MG63 (cell line): ENCODE data around the gene MAP4. TPM values are rescaled to one million over a fixed set of nuclear protein-coding genes. Genes with fewer than 3 reads are reported as not detected.
A peak's percentile ranks its signal among the peaks of the same experiment; 100 is the strongest.

Experiments
- DNase-seq: peaks from one replicate; pipeline ENCODE4 v3.0.0-alpha.2; 2020
- H3K27me3 ChIP-seq: fragments of 250-450 bp; sonication (Bioruptor Pico); 2 replicates; pipeline ENCODE4 v1.5.1; 2020; ENCODE audit warnings: mild to moderate bottlenecking, moderate library complexity
- H3K36me3 ChIP-seq: fragments of 250-450 bp; sonication (Bioruptor Pico); 2 replicates; pipeline ENCODE4 v1.5.1; 2020; ENCODE audit warnings: mild to moderate bottlenecking, moderate library complexity
- H3K4me3 ChIP-seq: fragments of 250-450 bp; sonication (Bioruptor Pico); 2 replicates; pipeline ENCODE4 v1.5.1; 2020; ENCODE audit warnings: mild to moderate bottlenecking, moderate library complexity
- H3K9me3 ChIP-seq: fragments of 250-450 bp; sonication (Bioruptor Pico); 2 replicates; pipeline ENCODE4 v1.5.1; 2020; ENCODE audit warnings: mild to moderate bottlenecking, moderate library complexity
- total RNA-seq: library from RNA; depleted of rRNA; stranded (reverse); fragments of >200 nt; shearing (Covaris generic); gene quantifications from 2 replicates; pipeline ENCODE4 v1.2.3, GENCODE V29; 2014; ENCODE audit warnings: low replicate concordance

Gene MAP4
- total RNA-seq, 1 experiment from 2014 or later = 38.5 TPM

DNA sequence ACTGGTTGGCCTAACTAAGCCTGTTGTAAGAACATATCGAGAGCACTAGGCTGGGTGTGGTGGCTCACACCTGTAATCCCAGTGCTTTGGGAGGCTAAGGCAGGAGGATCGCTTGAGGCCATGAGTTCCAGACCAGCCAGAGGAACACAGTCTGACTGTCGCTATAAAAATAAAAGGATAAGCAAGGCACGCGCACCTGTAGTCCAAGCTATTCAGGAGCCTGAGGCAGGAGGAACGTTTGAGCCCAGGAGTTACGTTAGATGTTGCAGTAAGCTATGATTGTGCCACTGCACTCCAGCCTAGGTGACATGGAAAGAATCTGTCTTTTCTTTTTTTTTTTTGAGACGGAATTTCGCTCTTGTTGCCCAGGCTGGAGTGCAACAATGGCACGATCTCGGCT, 24.9 kb downstream of the MAP4 start:
- Histone ChIP-seq H3K27me3 (no peaks in the 10 kb centered on the region), H3K4me3 (no peak overlapping the region), H3K36me3 (peaks cover 26% of the 10 kb centered on the region), H3K9me3 (no peaks in the 10 kb centered on the region)
- no peak for DNase-seq

DNA sequence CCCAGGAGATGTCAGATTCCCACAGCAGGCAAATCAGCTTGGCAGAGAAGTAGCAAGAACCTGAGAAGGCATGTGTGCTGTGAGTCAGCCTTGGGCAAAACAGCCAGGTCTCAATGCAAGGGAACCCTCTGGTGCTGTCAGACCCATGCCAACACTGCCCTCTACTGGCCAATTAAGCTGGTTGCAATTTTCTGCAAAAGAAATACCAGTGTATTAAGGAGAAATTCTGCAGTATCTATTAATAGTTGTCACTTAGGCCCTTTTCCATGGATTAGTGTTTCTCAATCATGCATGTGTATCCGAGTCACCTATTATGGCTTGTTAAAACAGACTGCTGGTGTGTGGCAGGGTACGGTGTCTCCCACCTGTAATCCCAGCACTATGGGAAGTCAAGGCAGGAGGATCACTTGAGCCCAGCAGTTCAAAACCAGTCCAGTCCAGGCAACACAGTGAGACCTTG, 26.2 kb downstream of the MAP4 start:
- DNase-seq = peak; percentile 85
- H3K9me3 ChIP-seq = no peaks in the 10 kb centered on the region
- no peak overlapping the region for H3K4me3 ChIP-seq
- no peaks in the 10 kb centered on the region for H3K27me3 ChIP-seq
- peaks cover 18% of the 10 kb centered on the region for H3K36me3 ChIP-seq

DNA sequence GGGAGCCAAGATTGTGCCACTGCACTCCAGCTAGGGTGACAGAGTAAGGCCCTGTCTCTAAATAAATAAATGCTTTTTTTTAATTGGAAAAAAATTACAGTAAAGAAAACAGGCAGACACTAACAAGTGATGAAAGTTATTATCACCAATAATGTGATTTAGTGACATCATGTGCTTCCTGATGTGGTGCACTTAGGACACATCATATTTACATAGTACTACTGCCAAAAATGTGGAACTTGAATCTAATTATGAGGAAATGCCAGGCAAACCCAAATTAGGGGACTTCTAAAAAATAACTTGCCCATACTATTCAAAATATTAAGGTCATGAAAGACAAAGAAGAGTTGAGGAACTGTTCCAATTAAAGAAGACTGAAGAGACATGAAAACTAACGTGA, 30.8 kb downstream of the MAP4 start:
- Histone ChIP-seq H3K4me3 (no peak overlapping the region), H3K36me3 (peaks cover 5% of the 10 kb centered on the region; the same call in 1 of the 2 replicates), H3K9me3 (no peaks in the 10 kb centered on the region), H3K27me3 (no peaks in the 10 kb centered on the region)
- DNase-seq = no peak

DNA sequence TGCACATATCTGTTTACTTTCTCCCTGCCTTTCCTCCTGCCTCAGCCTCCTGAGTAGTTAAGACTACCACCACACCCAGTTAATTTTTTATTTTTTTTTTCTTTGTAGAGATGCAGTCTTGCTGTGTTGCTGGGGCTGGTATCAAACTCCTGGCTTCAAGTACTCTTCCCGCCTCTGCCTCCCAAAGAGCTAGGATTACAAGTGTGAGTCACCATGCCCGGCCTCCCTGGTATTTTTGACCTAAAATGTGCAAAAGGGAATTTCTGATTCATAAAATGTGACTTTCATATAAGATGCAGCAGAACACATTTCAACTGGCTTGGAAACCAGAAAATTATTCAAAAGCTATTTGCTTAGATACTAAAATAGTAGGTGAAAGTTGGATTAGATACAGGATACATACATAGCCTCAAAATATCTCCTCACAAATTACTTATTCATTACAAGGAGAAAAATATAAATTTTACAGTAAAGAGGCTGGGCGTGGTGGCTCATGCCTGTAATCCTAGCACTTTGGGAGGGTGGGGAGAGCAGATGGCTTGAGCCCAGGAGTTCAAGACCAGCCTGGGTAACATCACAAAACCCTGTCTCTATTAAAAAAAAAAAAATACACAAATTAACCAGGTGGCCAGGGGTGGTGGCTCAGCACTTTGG, 32.0 kb downstream of the MAP4 start:
- Histone ChIP-seq H3K36me3 (no peaks in the 10 kb centered on the region; the same call in 1 of the 2 replicates), H3K9me3 (no peaks in the 10 kb centered on the region), H3K27me3 (no peaks in the 10 kb centered on the region), H3K4me3 (no peak overlapping the region)
- DNase-seq = peak; percentile 78

DNA sequence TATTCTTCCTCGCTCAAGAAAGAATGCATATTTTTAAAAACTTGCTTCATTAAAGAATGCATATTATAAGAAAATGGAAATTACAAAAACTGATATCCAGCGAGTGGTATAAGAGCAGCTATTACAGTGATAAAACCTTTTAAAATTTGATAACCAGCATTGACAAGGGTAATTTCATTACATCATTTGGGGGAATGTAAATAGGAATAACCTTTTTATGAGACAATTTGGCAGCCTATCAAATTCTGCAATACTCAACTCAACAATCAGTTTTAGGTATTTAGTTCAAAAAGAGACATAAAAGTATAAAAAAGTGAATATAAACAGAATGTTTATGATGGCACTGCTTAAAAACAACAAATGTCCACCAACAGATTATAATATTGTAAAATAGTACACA, 35.4 kb downstream of the MAP4 start:
- Histone ChIP-seq H3K36me3 (peaks cover 5% of the 10 kb centered on the region), H3K27me3 (no peaks in the 10 kb centered on the region), H3K9me3 (no peaks in the 10 kb centered on the region), H3K4me3 (no peak overlapping the region)
- DNase-seq = no peak

DNA sequence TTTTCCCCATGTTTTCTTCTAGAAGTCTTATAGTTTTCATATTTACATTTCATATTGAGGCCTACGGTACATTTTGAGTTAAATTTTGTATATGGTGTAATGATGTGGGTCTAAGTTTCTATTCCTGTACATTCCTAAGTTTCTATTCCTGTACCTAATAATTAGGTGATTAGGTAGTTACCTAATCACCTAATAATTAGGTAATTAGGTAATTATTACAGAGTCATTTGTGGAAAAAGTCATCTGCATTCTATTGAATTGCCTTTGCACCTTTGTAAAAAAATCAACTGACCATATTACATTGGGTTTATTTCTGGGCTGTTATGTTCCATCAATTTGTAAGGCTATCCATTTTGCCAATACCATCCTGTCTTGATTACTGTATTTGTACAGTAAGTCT, 37.1 kb downstream of the MAP4 start:
- Histone ChIP-seq H3K36me3 (peaks cover 5% of the 10 kb centered on the region), H3K9me3 (no peaks in the 10 kb centered on the region), H3K27me3 (no peaks in the 10 kb centered on the region), H3K4me3 (no peak overlapping the region)
- no peak for DNase-seq

DNA sequence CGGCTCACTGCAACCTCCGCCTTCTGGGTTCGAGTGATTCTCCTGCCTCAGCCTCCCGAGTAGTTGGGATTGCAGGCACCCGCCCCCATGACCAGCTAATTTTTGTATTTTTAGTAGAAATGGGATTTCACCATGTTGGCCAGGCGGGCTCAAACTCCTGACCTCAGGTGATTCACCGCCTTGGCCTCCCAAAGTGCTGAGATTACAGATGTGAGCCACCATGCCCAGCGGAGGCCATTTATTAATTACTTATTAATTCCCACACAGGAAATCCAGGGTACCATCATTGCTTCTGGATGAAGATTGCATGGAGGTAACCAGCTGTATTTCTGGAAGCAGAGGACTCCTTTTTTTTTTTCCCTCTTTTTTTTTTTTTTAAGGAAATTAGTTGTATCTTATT, 37.8 kb downstream of the MAP4 start:
- no peak for DNase-seq
- Histone ChIP-seq H3K4me3 (no peak overlapping the region), H3K36me3 (peaks cover 5% of the 10 kb centered on the region), H3K27me3 (no peaks in the 10 kb centered on the region), H3K9me3 (no peaks in the 10 kb centered on the region)

DNA sequence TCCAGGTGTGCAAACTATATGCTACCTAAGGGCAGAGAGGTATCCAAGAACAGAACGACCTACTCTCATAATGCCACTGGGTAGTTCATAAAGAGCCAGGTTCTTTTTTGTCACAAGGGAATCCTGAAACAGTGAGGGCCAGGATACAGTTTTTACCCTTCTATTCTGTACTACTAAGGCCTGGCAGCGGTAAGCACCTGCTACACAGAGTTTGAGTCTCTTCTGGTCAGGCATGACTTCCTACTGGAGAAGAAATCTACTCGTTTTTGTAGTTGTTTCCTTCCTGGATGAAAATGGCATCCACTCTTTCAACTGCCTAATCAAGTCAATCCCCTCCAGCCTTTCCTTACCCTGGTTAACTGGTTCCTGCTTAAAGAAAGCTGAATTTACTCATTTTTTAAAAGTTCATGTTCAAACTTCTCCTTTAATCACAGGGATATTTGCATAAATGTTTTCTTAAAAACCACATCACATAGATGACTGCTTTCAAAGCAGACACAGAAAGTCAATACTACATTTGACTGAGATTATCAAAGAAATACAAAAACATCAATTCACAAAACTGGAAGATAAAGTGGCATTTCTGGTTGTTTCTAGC, 40.0 kb downstream of the MAP4 start:
- Histone ChIP-seq H3K4me3 (no peak overlapping the region), H3K27me3 (no peaks in the 10 kb centered on the region), H3K36me3 (peaks cover 5% of the 10 kb centered on the region), H3K9me3 (no peaks in the 10 kb centered on the region)
- no peak for DNase-seq

DNA sequence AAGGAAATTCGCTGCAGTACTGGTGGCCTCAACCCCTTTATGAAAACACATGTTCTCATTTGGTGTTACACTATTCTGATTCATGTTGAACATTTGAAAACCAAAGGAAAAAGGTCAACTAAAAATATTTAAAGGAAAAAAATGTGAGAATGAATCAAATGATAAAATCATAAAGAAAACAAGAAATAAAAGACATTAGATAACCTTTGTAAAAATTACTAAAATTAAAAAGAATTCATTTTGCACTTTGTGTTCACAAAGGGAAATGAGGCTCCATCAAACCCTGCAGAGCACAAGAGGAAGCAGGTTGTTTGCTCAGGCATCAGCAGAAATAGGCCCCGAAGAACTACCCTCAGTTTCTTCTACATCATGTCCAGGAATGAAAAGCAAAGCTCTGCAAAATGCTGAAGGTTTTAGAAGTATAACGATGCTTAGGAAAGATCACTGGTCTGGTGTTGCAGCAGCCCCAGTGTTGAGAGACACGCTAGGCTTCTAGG, 41.2 kb downstream of the MAP4 start:
- DNase-seq = no peak
- H3K9me3 ChIP-seq = no peaks in the 10 kb centered on the region
- no peak overlapping the region for H3K4me3 ChIP-seq
- no peaks in the 10 kb centered on the region for H3K27me3 ChIP-seq
- peaks cover 9% of the 10 kb centered on the region for H3K36me3 ChIP-seq

DNA sequence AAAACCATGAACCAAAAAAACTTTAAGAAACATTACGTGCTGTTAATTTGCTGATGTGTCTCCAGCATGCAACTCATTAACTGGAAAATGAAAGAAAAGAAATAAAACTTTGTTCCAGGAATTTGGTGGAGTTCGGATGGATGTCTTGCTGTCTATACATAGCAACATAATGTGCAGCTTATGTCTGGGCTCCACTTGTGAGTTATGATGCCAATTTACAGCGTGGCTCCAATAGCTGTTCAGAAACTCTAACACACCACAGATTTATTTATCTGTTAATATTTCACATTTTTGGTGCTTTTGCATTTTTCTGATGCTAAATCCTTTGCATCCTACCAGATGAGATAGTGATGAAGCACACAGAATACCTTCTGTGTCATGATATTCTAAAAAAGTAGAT, 45.1 kb downstream of the MAP4 start:
- Histone ChIP-seq H3K27me3 (no peaks in the 10 kb centered on the region), H3K4me3 (no peak overlapping the region), H3K9me3 (no peaks in the 10 kb centered on the region), H3K36me3 (peaks cover 4% of the 10 kb centered on the region)
- no peak for DNase-seq

DNA sequence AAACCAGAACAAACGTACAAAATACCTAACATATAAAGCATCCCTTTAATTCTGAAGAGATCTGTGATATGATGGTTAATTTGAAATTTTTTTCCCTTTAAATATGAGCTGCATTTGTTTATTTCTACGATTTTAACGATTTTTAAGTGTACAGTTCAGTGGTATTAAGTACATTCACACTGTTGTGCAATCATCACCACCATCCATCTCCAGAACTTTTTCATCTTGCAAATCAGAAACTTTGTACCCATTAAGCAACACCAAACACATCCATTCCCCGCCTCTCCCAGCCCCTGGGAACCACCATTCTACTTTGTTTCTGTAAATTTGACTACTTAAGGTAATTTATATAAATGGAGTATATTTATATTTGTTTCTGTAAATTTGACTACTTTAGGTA, 51.5 kb downstream of the MAP4 start:
- H3K4me3 ChIP-seq = no peak overlapping the region
- no peaks in the 10 kb centered on the region; the same call in 1 of the 2 replicates for H3K36me3 ChIP-seq
- no peak for DNase-seq
- no peaks in the 10 kb centered on the region for H3K9me3 ChIP-seq
- no peaks in the 10 kb centered on the region for H3K27me3 ChIP-seq

DNA sequence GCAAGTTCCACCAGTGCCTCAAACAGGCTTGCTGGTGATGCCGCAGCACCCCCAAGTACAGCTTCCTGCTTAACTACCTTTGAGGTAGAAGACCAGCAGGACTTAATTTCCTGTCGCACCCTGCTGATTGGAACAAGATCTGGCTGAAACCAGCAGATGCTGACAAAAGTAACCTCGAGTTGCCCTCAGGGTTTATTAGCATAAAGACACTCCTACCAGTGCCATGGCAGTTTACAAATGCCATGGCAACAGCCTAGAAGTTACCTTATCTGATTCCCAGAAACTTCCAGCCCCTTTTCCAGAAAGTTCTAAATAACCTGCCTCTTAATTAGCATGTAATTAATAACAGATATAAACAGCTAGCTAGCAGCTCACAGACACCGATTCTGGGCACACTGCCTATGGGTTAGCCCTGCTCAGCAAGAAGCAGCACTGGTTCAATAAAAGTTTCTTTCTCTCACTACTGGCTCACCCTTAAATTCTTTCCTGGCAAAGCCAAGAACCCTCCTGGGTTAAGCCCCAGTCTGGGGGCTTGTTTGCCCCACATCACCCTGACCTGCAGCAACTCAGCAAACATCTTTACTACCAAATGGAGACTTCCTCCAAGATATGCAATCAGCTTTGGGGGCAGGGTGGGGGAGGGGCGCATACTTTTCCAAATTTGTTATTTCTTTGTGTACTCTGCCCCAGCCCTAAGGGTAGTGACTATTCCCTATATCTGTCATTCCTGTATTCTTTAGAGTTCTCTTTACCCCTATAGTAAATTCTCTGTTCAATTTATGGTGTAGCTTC, 54.2 kb downstream of the MAP4 start:
- Histone ChIP-seq H3K36me3 (no peaks in the 10 kb centered on the region; the same call in 1 of the 2 replicates), H3K4me3 (no peak overlapping the region), H3K27me3 (no peaks in the 10 kb centered on the region), H3K9me3 (no peaks in the 10 kb centered on the region)
- no peak for DNase-seq

DNA sequence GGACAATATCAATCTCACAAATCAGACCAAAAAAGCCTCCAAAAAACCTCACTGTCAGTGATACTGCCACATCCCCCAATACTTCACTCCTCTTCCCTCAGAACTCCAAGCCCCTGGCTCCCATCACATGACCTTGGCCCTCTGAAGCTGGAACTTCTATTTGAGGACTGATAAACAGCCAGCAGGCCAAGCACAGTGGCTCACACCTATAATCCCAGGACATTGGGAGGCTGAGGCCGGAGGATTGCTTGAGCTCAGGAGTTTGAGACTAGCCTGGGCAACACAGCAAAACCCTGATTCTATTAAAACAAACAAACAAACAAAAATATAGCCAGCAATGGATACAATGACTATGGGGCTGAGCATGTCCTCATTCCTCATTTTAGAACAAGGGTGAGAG, 55.2 kb downstream of the MAP4 start:
- no peak for DNase-seq
- H3K27me3 ChIP-seq = no peaks in the 10 kb centered on the region
- H3K36me3 ChIP-seq = no peaks in the 10 kb centered on the region; the same call in 1 of the 2 replicates

DNA sequence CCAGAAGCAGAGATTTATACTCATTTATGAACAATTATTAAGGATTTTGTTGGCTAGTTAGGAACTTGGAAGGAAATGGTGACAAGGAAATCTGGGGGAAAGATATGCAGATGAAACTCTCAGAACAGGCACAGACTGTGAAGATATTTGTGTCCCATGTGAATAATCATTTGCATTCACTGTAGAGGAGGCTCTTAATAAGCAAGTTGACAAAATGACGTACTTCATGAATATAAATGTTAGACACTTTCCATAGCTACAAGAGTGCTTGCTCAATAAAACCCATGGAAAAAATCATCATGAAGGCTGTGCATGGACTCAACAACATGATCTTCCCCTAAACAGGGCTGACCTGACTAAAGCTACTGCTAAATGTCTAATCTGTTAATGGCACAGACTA, 59.7 kb downstream of the MAP4 start:
- Histone ChIP-seq H3K27me3 (no peaks in the 10 kb centered on the region), H3K4me3 (no peak overlapping the region), H3K9me3 (no peaks in the 10 kb centered on the region), H3K36me3 (no peaks in the 10 kb centered on the region; the same call in 1 of the 2 replicates)
- no peak for DNase-seq

More for the DNA sequence above, 55.2 kb downstream of the MAP4 start:
- H3K4me3 ChIP-seq = no peak overlapping the region
- no peaks in the 10 kb centered on the region for H3K9me3 ChIP-seq

DNA sequence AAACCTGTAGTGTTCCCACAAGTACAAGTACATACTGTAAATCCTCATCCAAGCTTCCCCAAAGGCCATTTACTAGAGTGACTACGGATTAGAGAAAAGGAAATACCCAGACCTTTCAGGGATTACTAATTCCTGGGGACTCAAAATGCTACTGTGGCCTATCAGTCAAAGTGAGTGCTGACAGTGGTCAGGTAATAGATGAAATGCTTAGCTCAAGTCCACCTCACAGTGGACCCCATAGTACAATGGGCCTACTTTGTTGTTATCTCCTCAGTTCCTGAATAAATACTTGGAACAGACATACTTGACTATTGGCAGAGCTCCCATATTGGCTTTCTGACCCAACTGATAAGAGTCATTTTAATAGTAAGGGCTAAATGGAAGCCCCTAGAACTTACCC, 61.6 kb downstream of the MAP4 start:
- Histone ChIP-seq H3K9me3 (no peaks in the 10 kb centered on the region), H3K4me3 (no peak overlapping the region), H3K36me3 (no peaks in the 10 kb centered on the region; the same call in 1 of the 2 replicates), H3K27me3 (no peaks in the 10 kb centered on the region)
- DNase-seq = no peak

DNA sequence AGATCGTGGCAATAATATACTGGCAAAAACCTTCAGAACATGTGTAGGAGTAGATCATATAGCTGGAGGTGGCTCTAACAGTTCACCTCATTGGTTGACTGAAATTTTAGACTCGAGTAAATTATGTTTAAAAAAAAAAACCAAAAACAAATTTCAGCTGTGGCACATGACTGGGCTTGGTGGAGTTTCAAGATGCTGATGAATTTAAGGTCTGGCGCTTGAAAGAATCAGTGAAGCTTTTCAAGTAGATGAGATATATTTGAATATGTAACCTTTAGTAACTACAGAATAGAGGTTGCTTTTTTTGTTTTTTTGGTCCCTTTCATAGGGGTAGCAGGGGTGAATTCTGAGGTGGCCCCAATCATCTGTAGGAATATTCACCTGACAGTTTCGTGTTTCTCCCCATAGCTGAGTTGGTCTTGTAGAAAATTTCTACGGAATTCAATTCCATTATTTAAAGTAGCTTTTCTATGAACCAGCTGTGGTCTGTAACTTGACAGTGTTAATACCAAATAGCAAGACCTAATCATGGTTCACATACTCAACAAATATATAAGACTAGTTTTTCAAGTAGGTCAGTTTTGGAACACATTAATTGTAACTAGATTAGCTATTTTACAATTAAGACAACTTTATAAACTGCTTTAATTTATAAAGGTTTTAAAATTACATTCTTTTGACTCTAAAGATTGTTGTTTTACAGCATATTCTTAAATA, 65.6 kb downstream of the MAP4 start:
- Histone ChIP-seq H3K36me3 (no peaks in the 10 kb centered on the region), H3K27me3 (no peaks in the 10 kb centered on the region), H3K4me3 (no peak overlapping the region), H3K9me3 (no peaks in the 10 kb centered on the region)
- DNase-seq = no peak

DNA sequence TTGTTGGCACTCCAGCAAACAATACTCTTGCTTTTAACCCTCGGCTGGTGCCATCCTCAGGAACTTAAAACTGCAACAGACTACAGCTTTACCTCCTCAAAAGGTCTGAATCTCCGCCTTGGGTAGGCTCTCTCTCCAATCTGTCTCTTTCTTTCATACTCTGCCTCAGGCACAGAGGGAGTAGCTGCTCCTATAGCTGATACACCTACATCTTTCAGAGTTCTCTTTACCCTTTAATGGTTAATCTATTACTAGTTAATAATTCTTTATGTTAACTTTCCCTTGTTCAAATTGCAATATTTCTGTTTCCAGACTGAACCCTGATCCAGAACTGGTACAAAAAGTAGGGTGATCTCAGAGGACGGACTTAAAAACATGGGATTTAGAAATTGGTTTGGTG, 66.2 kb downstream of the MAP4 start:
- H3K36me3 ChIP-seq = no peaks in the 10 kb centered on the region
- H3K27me3 ChIP-seq = no peaks in the 10 kb centered on the region
- no peaks in the 10 kb centered on the region for H3K9me3 ChIP-seq
- H3K4me3 ChIP-seq = no peak overlapping the region
- no peak for DNase-seq
